KMS-11 (cell line): ENCODE measurements around the gene IFNG-AS1.

Experiments used
- H2AFZ ChIP-seq: fragments of 200-600 bp; sonication (generic); 2 replicates; pipeline ENCODE4 v1.6.1; 2016; ENCODE audit warnings: antibody characterized with exemption, mixed run types, low read depth
- H3K27ac ChIP-seq: fragments of 200-600 bp; sonication (generic); 2 replicates; pipeline ENCODE4 v1.6.1; 2016; ENCODE audit warnings: mild to moderate bottlenecking, mixed run types
- H3K27me3 ChIP-seq: fragments of 200-600 bp; sonication (generic); 2 replicates; pipeline ENCODE4 v1.6.1; 2017; ENCODE audit warnings: mild to moderate bottlenecking, low read depth, mixed run types, moderate library complexity; ENCODE audit not compliant: insufficient read depth
- H3K36me3 ChIP-seq: fragments of 200-600 bp; sonication (generic); 2 replicates; pipeline ENCODE4 v1.6.1; 2017; ENCODE audit warnings: mild to moderate bottlenecking, mixed run types; ENCODE audit not compliant: insufficient read depth
- H3K4me1 ChIP-seq: fragments of 200-600 bp; sonication (generic); 2 replicates; pipeline ENCODE4 v1.6.1; 2016; ENCODE audit warnings: mild to moderate bottlenecking, low read depth, mixed run types; ENCODE audit not compliant: poor library complexity, severe bottlenecking
- H3K4me2 ChIP-seq: fragments of 200-600 bp; sonication (generic); 2 replicates; pipeline ENCODE4 v1.7.0; 2016; ENCODE audit warnings: mild to moderate bottlenecking, mixed run types
- H3K4me3 ChIP-seq: fragments of 200-600 bp; sonication (generic); IDR thresholded peaks from 2 replicates; pipeline ENCODE4 v1.6.1; 2017; ENCODE audit warnings: low read depth, low read length, mixed read lengths; ENCODE audit not compliant: insufficient read depth
- H3K79me2 ChIP-seq: fragments of 200-600 bp; sonication (generic); 2 replicates; pipeline ENCODE4 v1.6.1; 2016; ENCODE audit warnings: low read depth, mixed run types; ENCODE audit not compliant: insufficient read depth
- H3K9ac ChIP-seq: fragments of 200-600 bp; sonication (generic); 2 replicates; pipeline ENCODE4 v1.6.1; 2016; ENCODE audit warnings: mild to moderate bottlenecking, mixed run types
- H4K20me1 ChIP-seq: fragments of 200-600 bp; sonication (generic); 2 replicates; pipeline ENCODE4 v1.6.1; 2016; ENCODE audit warnings: mild to moderate bottlenecking, mixed run types; ENCODE audit not compliant: insufficient read depth
- CTCF ChIP-seq: fragments of 200-600 bp; sonication (generic); conservative IDR thresholded peaks from 2 replicates; pipeline ENCODE4 v1.6.1; 2017; ENCODE audit warnings: low read depth, mild to moderate bottlenecking, antibody characterized with exemption, low read length, moderate library complexity, mixed read lengths

Gene IFNG-AS1

GRCh38 chr12:68031881-68032739 is 42.9 kb downstream of the IFNG-AS1 start:
- H3K9ac ChIP-seq, result no peak overlapping the region
- no peaks in the 10 kb centered on the region for H3K79me2 ChIP-seq
- TF ChIP-seq CTCF, result no peak
- no peak overlapping the region for H2AFZ ChIP-seq
- no peak overlapping the region for H3K4me3 ChIP-seq
- no peak overlapping the region for H3K27ac ChIP-seq
- no peaks in the 10 kb centered on the region for H3K4me1 ChIP-seq
- H4K20me1 ChIP-seq, result no peaks in the 10 kb centered on the region
- no peak overlapping the region for H3K4me2 ChIP-seq
- H3K36me3 ChIP-seq, result no peaks in the 10 kb centered on the region
- no peaks in the 10 kb centered on the region for H3K27me3 ChIP-seq

- H3K36me3 ChIP-seq, result no peaks in the 10 kb centered on the region
- no peaks in the 10 kb centered on the region for H3K79me2 ChIP-seq
- no peak for TF ChIP-seq CTCF
- no peak overlapping the region for H3K9ac ChIP-seq
- H4K20me1 ChIP-seq, result no peaks in the 10 kb centered on the region
- no peak overlapping the region for H3K4me3 ChIP-seq
- no peaks in the 10 kb centered on the region for H3K27me3 ChIP-seq
- no peak overlapping the region for H3K27ac ChIP-seq
- H3K4me2 ChIP-seq, result no peak overlapping the region
- no peaks in the 10 kb centered on the region for H3K4me1 ChIP-seq
- no peak overlapping the region for H2AFZ ChIP-seq
These were observed 45.3 kb downstream of the IFNG-AS1 start for GRCh38 chr12:68034567-68034966.

GRCh38 chr12:68036642-68037041 is 47.4 kb downstream of the IFNG-AS1 start:
- Histone ChIP-seq H3K4me1 (no peaks in the 10 kb centered on the region), H3K4me3 (no peak overlapping the region), H3K27ac (no peak overlapping the region), H3K9ac (no peak overlapping the region), H3K27me3 (no peaks in the 10 kb centered on the region), H3K79me2 (no peaks in the 10 kb centered on the region), H3K4me2 (no peak overlapping the region), H2AFZ (no peak overlapping the region), H3K36me3 (no peaks in the 10 kb centered on the region), H4K20me1 (no peaks in the 10 kb centered on the region)
- TF ChIP-seq CTCF, result no peak

- Histone ChIP-seq H4K20me1 (no peaks in the 10 kb centered on the region), H3K4me2 (no peak overlapping the region), H2AFZ (no peak overlapping the region), H3K9ac (no peak overlapping the region), H3K36me3 (no peaks in the 10 kb centered on the region), H3K79me2 (no peaks in the 10 kb centered on the region), H3K4me1 (peaks cover 5% of the 10 kb centered on the region), H3K27ac (no peak overlapping the region), H3K4me3 (no peak overlapping the region), H3K27me3 (no peaks in the 10 kb centered on the region)
- TF ChIP-seq CTCF, result no peak
These were observed 48.5 kb downstream of the IFNG-AS1 start for GRCh38 chr12:68037616-68038255.
